ENCODE data around the gene TMEM51. TPM values are rescaled to one million over a fixed set of nuclear protein-coding genes. Genes with fewer than 3 reads are reported as not detected.

Gene TMEM51
- total and polyA plus RNA-seq, 2 donors, result 3.4 to 9.7 TPM

DNA sequence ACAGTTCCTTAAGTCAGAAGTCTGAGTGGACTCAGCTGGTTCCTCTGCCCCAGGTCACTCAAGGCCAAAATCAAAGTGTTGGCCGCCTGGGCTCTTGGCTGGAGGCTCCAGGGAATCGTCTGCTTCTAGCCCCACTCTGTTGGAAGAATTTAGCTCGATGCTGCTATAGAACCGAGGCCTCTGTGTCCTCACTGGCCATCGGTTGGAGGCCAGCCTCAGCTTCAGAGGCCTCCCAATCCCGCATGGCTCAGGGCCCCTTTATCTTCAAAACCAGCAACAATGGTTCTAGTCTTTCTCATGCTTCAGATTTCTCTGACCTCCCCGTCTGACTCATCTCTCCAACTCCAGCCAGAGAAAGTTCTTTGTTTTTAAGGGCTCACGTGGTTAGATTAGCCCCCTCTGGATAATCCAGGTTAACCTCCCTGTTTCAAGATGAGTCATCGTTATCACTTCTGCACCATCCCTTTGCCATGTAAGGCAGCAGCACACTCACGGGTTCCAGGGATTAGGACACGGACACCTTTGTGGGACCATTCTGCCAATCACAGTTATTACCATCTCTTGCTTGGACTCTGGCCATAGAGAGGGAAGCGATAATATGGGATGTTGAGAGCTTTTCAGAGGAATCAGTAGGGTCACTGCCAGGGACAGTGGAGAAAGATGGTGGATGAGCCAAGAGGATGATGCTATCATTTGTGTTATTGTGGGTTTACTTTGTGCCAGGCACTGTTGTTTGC is 107.0 kb downstream of the TMEM51 start:
- Histone ChIP-seq H3K36me3 (ENCODE audit: control insufficient read depth in 2 of 2, insufficient read depth in 2 of 2, low read length in 1 of 2) (no peaks in the 10 kb centered on the region), H3K27me3 (ENCODE audit: control insufficient read depth in 2 of 2, insufficient read depth in 1 of 2, low read length in 1 of 2) (peaks cover 0 to 25% of the 10 kb centered on the region in 2 donors), H3K27ac (ENCODE audit: low read depth in 1 of 2, low read length in 1 of 2) (peak overlapping the region in 1 of 2 donors; percentile 26), H3K9me3 (ENCODE audit: control insufficient read depth in 2 of 2, insufficient read depth in 1 of 2, low read length in 1 of 2) (no peaks in the 10 kb centered on the region), H3K4me3 (ENCODE audit: low read length in 2 of 2) (no peak overlapping the region), H3K4me1 (ENCODE audit: control insufficient read depth in 2 of 2, insufficient read depth in 2 of 2, low read length in 2 of 2) (no peaks in the 10 kb centered on the region)
- DNase-seq (ENCODE audit: low read depth in 6 of 9, low spot score in 9 of 9), result no peak
- WGBS, result 96% methylated on average over 12 of the region's 12 CpGs

DNA sequence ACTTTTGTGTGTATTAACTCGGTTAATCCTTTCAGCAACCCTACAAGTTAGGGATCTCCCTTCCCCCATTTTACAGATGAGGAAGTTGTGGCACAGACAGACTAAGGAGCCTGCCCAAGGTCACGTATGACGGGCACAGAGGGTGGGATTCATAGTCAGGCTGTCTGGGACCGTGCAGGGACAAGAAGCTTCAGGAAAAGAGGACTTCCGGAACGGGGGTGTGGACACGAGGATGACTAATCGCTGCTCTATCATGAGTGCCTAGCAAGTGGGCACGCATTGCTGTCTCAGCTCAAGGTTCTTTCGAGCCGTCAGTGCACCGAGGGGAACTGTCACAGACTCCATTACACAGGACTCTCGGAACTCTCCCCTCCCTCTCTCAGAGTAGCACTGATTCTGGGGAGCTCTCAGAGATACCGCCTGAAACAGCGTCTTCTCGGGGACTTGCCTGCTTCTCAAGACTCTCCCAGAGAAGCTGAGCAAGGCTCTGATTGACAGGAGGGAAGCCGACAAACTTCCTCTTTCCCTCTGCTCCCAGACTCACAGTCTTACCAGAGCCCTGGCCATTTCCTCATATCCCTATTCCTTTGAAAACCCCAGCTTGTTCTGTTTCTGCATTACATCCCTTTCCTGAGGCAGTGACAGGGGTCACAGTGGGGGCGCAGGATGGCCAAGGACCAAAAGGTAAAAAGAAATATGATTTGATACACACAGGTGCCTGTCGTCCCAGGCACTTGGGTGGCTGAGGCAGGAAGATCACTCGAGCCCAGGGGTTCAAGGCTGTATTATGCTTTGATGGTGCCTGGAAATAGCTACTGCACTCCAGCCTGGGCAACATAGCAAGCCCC is 107.8 kb downstream of the TMEM51 start:
- no peak overlapping the region for H3K4me3 ChIP-seq (ENCODE audit: low read length in 2 of 2)
- WGBS, result 9% methylated on average over 20 of the region's 20 CpGs

GRCh38 chr1:15262003-15262377 is 108.4 kb downstream of the TMEM51 start:
- Histone ChIP-seq H3K4me1 (ENCODE audit: control insufficient read depth in 2 of 2, insufficient read depth in 2 of 2, low read length in 2 of 2) (no peaks in the 10 kb centered on the region), H3K27me3 (ENCODE audit: control insufficient read depth in 2 of 2, insufficient read depth in 1 of 2, low read length in 1 of 2) (peaks cover 0 to 25% of the 10 kb centered on the region in 2 donors), H3K36me3 (ENCODE audit: control insufficient read depth in 2 of 2, insufficient read depth in 2 of 2, low read length in 1 of 2) (no peaks in the 10 kb centered on the region), H3K27ac (ENCODE audit: low read depth in 1 of 2, low read length in 1 of 2) (no peak overlapping the region), H3K4me3 (ENCODE audit: low read length in 2 of 2) (no peak overlapping the region), H3K9me3 (ENCODE audit: control insufficient read depth in 2 of 2, insufficient read depth in 1 of 2, low read length in 1 of 2) (peaks cover 0 to 2% of the 10 kb centered on the region in 2 donors)
- WGBS, result over 99% methylated on average over 2 of the region's 2 CpGs
- DNase-seq (ENCODE audit: low read depth in 6 of 9, low spot score in 9 of 9), result no peak

More for the DNA sequence above, 107.8 kb downstream of the TMEM51 start:
- peaks cover 0 to 25% of the 10 kb centered on the region in 2 donors for H3K27me3 ChIP-seq (ENCODE audit: control insufficient read depth in 2 of 2, insufficient read depth in 1 of 2, low read length in 1 of 2)
- H3K36me3 ChIP-seq (ENCODE audit: control insufficient read depth in 2 of 2, insufficient read depth in 2 of 2, low read length in 1 of 2), result no peaks in the 10 kb centered on the region
- DNase-seq (ENCODE audit: low read depth in 6 of 9, low spot score in 9 of 9), result peak in 1 of 9 donors; percentile 17
- peak overlapping the region in 1 of 2 donors; percentile 28 for H3K27ac ChIP-seq (ENCODE audit: low read depth in 1 of 2, low read length in 1 of 2)
- peaks cover 0 to 2% of the 10 kb centered on the region in 2 donors for H3K9me3 ChIP-seq (ENCODE audit: control insufficient read depth in 2 of 2, insufficient read depth in 1 of 2, low read length in 1 of 2)
- no peaks in the 10 kb centered on the region for H3K4me1 ChIP-seq (ENCODE audit: control insufficient read depth in 2 of 2, insufficient read depth in 2 of 2, low read length in 2 of 2)

DNA sequence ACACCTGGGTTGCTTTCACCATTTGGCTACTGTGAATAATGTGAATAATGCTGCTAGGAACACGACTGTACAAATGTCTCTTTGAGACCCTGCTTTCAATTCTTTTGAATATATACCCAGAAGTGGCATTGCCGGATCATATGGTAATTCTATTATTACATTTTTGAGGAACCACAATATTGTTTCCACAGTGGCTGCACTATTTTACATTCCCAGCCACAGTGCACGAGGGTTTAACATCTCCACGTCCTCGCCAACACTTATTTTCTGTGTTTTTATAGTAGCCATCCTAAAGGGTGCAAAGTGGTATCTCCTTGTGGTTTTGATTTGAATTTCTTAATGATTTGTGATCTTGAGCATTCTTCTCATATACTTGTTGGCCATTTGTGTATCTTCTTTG is 109.2 kb downstream of the TMEM51 start:
- Histone ChIP-seq H3K4me1 (ENCODE audit: control insufficient read depth in 2 of 2, insufficient read depth in 2 of 2, low read length in 2 of 2) (no peaks in the 10 kb centered on the region), H3K36me3 (ENCODE audit: control insufficient read depth in 2 of 2, insufficient read depth in 2 of 2, low read length in 1 of 2) (no peaks in the 10 kb centered on the region), H3K9me3 (ENCODE audit: control insufficient read depth in 2 of 2, insufficient read depth in 1 of 2, low read length in 1 of 2) (peaks cover 0 to 2% of the 10 kb centered on the region in 2 donors), H3K27ac (ENCODE audit: low read depth in 1 of 2, low read length in 1 of 2) (no peak overlapping the region), H3K27me3 (ENCODE audit: control insufficient read depth in 2 of 2, insufficient read depth in 1 of 2, low read length in 1 of 2) (peaks cover 0 to 25% of the 10 kb centered on the region in 2 donors), H3K4me3 (ENCODE audit: low read length in 2 of 2) (no peak overlapping the region)
- 93% methylated on average over 5 of the region's 5 CpGs for WGBS
- no peak for DNase-seq (ENCODE audit: low read depth in 6 of 9, low spot score in 9 of 9)

DNA sequence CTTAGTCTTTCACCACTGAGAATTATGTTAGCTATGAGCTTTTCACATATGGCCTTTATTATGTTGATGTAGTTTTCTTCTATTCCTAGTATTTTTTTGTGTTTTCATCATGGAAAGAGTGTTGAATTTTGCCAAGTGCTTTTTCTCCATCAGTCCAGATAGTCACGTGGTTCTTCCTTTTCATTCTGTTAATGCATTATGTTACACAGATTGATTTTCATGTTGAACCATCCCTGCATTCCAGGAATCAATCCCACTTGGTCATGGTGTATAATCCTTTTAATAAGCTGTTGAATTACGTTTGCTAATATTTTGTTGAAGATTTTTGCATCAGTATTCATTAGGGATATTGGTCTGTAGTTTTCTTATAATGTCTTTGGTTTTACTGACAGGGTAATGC is 111.2 kb downstream of the TMEM51 start:
- Histone ChIP-seq H3K4me3 (ENCODE audit: low read length in 2 of 2) (no peak overlapping the region), H3K27me3 (ENCODE audit: control insufficient read depth in 2 of 2, insufficient read depth in 1 of 2, low read length in 1 of 2) (peaks cover 0 to 21% of the 10 kb centered on the region in 2 donors), H3K4me1 (ENCODE audit: control insufficient read depth in 2 of 2, insufficient read depth in 2 of 2, low read length in 2 of 2) (no peaks in the 10 kb centered on the region), H3K9me3 (ENCODE audit: control insufficient read depth in 2 of 2, insufficient read depth in 1 of 2, low read length in 1 of 2) (peaks cover 0 to 2% of the 10 kb centered on the region in 2 donors), H3K36me3 (ENCODE audit: control insufficient read depth in 2 of 2, insufficient read depth in 2 of 2, low read length in 1 of 2) (no peaks in the 10 kb centered on the region), H3K27ac (ENCODE audit: low read depth in 1 of 2, low read length in 1 of 2) (no peak overlapping the region)
- 85% methylated on average over 2 of the region's 2 CpGs for WGBS
- DNase-seq (ENCODE audit: low read depth in 6 of 9, low spot score in 9 of 9), result no peak

Other genes with a start within 250 kb of the TMEM51 start
- 0.66 TPM for gene FHAD1, start 93.5 kb downstream of the TMEM51 start, total RNA-seq
- gene FHAD1, start 93.5 kb downstream of the TMEM51 start, polyA plus RNA-seq, result 0.71 TPM

Data from thymus (tissue), 11 donors.